GM18499 (cell line): ENCODE measurements around the gene CFAP20.
"Not testable (repeated sequence)": the region's sequence is repeated elsewhere in the genome, so short reads cannot be mapped to it uniquely, and the experiment has no call there.

Experiments
- ATAC-seq: cut with Tn5 transposase; IDR thresholded peaks from one replicate; pipeline ENCODE4 v1.9.1; 2021; ENCODE audit warnings: moderate number of reproducible peaks; ENCODE audit not compliant: insufficient read depth, unreplicated experiment

Gene CFAP20

DNA sequence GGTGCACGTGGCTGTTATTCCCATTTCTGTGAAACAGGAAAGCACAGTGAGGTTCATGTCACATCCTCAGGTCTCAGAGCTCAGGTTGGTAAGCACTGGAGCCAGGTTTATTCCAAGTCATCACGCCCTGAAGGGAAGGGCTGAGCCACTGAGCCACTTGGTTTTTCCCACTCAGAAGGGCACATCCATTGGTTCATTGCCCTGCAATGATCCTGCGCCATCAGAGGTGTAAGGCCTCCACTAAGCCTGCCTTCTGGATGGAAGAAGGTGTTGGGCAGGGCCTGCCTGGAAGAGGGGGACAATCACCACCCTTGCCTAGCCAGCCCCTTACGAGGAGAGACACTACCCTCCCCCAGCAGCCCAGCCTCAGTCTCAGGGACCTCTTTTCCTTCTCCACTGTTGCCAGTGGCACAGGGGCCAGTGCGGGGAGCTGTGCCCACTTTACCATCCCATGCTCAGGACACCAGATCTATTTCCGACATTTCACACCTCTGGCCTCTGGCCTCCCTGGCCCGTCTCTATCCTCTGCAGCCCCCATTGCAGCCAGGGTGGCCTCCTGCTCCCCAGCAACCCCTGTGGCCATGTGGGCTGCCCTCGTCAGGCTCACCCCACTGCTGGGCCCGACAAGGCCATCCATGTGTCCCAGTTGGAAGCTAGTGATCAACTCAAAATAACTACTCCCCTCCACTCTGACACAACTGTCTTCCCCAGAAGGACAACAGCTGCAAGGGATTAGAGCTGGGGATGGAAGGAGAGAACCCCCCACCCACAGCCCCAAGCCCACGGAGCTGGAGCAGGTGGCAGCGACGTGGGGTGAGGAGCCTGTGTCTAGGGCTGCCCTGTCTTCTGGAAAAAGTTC, 29.9 kb downstream of the CFAP20 start:
- no peak for ATAC-seq

DNA sequence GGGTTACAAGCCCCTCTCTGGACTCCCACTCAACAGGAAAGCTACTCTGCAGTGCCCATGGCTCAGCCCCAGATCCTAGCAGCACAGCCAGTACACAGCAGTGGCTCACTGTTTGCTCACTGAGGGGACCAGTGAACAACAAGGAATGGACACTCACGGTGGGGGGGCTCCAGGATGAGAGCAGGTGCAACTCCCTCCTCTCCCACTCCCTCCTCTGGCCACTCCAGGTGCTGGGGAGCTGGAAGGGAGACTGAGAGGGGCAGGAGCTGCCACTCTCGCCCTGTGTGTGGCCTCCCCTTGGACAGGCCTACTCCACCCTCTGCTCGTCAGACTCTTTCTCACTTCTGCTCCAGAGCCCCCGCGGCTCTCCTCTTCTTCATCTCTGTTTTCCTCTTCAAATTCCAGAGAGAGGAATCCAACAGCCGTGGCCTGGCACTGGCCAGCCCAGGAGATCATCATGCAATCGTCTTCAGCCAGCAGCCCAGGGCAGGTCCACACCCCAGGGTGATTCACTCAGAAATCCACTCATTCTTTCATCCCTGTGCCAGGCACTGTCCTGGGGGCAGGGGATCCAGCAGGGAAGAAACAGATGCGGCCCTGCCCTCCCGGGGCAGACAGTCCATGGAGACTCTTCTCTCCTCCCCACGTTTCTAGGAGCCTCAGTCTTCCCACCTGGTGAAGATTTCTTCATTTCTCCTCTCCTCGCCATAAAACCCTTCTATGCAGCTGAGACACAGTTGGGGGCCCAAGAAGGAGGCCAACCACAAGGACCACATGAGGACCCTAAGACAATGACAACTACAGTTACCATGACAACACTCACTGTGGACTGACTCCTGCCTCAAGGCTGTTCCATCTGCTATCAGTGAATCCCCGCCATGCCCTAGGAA, 30.7 kb downstream of the CFAP20 start:
- ATAC-seq: no peak

DNA sequence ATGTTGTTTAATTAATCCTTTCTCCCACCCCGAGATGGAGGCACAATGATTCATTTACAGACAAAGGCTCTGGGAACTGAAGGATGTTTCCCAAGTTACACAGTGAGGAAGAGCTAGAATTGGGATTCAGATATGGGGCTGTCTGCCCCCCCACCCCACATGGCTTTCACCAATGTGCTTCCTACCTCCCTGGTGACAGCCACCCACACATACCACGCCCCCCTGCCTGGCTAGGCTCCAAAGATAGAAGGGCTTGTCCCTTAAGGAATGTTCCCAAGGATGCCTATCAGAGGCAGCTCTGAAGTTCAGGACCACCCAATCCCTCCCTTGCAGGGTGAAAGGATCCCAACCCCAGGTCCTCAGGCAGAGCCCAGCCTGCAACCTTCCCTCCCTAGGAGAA, 32.9 kb downstream of the CFAP20 start:
- ATAC-seq: no peak

DNA sequence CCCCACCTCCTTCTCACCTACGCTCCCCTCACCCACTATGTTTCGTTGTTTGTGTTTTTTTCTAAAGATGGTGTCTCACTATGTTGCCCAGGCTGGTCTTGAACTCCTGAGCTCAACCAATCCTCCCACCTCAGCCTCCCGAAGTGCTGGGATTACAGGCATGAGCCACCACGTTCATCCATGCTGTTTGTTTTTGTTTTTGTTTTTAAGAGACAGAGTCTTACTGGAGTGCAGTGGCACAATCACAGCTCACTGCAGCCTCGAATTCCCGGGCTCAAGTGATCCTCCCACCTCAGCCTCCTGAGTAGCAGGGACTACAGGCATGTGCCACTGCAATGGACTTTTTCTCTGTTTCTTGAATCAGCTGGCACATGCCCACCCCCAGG, 33.6 kb downstream of the CFAP20 start:
- ATAC-seq: not testable (repeated sequence)

DNA sequence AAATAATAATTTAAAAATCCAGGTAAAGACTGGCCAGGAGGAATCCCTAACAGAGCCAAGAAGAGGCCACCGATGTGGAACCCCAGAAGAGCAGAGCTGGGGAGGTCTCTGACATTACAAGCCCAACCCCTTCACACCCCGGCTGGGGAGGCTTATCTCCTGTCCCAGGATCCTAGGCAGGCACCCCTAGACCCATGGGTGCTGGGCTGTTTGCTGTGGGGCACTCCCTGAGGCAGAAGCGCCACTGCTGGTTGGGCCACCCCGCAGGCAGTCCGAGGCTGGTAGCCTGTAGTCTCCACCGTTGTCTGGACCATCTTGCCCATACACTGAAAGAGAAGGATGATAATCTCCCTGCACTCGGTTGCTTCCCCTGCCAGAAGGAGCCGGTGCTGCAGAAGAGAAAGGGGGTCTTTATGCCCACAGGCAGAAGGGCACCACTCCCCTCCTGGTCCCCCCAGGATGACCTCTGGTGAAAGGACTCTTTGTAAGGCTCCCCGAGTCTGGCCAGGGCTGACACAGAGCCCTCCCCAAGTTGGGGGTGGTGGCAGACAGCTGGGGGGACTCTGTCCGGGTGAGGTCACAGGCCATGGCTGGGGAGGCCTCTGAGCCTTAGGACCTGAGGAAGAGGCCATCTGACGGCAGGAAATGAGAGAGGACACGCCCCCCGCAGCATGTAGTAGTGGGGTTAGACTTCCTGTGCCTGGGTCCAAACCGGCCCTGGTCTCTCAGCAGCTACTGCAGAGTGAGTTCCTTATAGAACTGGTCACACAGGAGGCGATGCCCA, 34.2 kb downstream of the CFAP20 start:
- ATAC-seq: no peak

DNA sequence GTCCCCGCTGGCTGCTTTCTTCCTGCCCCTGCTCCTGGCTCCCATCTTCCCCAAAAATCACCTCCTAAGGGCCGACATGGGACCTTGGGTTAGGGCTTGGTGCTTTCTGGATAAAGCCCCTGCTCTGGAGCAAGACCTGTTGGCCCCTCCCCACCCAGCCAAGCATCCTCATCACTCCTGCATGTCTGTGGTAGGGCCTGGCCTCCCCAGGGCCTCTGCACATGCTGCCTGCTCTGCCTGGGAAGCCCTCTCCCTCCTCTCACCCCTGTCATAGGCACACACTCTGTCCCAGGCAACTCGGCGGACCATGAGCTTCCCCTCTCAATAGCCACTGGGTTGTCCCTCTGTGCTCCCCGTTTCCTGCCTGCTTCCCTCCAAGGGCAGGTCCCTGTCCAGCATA, 35.2 kb downstream of the CFAP20 start:
- no peak for ATAC-seq

DNA sequence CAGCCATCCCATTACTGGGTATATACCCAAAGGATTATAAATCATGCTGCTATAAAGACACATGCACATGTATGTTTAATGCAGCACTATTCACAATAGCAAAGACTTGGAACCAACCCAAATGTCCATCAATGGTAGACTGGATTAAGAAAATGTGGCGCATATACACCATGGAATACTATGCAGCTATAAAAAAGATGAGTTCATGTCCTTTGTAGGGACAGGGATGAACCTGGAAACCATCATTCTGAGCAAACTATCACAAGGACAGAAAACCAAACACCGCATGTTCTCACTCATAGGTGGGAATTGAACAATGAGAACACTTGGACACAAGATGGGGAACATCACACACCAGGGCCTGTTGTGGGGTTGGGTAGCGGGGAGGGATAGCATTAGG, 38.8 kb downstream of the CFAP20 start:
- ATAC-seq: not testable (repeated sequence)

DNA sequence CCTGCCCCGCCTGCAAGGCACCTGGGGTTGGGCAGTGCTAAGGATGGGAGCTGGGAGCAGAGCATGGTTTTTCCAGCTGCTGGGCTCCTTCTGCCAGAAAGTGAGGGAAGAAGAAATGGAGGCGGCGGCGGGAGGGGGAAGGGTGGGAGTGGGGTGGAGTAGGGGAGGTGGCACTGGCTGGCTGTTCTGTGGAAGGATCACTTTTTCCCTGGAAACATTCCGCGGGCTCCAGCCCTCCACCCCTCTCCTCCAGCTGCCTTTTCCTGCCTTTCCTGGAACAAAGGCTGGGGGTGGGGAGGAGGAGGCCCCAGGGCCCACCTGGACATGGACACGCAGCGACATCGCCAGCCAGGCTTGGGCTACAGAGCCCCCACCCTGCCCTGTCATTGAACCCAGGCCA, 41.1 kb downstream of the CFAP20 start:
- ATAC-seq: no peak

DNA sequence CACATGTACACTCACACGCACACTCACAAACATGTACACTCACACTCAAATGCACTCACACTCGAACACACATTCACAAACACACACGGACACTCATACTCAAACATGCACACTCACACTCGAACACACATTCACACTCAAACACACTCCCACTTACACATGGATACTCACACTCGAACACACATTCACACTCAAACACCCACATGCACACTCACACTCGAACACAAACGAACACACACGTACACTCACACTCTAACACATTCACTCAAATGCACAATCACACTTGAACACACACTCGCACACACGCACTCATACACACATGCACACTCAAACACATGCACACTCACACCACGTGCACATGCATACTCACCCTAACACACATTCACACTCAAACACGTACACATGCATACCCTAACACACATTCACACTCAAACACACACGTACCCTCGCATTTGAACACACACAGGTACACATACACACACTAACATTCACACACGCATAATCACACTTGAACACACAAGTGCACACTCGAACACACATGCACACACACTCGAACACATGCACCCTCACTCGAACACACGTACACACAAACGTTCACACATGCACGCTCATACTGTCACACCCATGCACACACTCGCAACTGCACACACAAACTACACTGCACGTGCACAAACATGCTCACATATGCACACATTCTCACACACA, 41.8 kb downstream of the CFAP20 start:
- ATAC-seq: no peak

DNA sequence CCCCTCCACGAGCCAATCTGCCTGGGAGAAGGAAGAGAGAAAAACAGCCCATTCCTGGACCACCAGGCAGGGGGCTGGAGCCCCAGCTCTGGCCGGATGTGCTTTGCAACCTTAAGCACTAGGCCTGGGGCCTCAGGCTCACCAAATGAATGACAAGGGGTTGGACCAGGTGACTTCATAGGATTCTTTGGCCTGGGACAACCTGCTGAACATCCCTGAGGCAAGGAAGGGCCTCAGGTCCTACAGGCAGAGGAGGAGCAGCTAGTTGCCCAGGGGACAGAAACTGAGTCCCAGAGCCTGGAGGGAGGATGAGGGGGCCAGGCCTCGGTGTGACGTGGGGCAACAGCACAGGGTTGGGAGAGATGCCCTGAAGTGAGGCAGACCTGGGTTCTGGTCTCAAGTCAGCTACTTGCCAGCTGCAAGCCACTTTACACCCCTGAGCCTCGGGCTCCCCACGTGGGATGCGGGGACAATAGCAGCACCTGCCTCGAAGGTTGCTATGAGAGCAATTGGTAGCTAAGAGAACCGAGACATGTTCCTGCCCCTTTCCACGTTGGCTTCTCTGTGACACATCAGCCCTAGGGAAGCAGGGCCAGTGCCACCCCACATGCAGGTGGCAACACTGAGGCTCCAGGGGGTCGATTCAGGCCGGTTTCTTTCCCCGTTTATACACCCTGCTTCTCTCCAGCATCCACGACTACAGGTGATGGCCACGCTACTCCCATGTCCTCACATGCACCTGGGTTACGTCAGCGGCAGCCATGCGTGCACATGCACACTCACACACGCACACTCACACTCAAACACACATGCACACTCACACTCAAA, 42.6 kb downstream of the CFAP20 start:
- no peak for ATAC-seq

DNA sequence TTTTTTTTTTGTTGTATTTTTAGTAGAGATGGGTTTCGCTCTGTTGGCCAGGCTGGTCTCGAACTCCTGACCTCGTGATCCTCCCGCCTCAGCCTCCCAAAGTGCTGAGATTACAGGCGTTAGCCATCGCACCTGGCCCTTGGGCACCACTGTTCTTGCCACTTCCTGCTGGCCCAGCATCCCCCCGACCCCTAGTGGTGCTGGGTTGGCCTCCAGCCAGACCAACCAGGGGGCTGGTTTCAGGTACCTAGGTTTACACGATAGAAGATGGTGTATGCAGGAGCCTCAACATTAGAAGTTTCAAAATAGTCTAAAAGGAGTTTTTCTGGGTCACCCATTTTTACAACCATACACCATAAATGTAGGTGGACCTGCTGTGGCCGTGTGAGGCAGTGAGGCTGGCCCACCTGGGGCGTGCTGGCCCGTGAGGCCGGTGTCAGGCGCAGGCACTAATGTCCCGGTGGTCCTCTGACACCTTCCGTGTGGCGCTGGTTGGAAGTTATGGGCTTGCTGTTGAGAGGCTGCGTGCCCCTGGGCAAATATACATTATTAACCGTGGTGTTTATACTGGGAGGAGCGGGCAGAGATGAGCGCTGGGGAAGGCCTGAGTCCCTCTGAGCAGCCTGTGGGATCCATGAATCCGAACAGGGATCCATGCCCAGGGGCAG, 43.5 kb downstream of the CFAP20 start:
- ATAC-seq: no peak

DNA sequence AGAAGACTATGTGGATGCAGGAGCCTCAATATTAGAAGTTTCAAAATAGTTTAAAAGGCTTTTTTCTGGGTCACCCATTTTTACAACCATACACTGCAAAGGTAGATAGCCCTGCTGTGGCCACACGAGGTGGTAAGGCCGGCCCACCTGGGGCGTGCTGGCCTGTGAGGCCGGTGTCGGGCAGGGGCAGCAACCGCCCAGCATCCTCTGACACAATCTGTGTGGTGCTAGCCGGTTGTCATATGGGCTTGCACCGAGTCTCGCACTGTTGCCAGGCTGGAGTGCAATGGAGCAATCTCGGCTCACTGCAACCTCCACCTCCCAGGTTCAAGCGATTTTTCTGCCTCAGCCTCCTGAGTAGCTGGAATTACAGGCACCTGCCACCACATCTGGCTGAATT, 44.0 kb downstream of the CFAP20 start:
- no peak for ATAC-seq

DNA sequence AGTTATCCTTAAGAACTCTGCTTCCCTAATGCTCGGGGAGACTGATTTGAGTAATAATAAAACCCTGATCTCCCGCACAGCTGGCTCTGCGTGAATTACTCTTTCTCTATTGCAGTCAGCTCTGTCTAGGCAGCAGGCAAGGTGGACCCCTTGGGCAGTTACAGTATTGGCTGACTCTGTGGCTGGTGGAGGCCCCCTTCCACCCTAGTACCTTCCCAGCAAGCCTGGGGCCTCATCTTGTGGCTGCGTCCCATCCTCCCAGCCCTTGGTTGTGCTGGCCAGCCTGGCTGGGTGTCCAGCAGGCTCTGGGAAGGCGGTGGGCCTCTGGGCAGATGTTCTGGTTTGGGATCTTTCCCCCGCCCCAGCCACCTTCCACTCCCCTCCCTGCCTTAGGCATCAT, 44.5 kb downstream of the CFAP20 start:
- ATAC-seq: no peak

DNA sequence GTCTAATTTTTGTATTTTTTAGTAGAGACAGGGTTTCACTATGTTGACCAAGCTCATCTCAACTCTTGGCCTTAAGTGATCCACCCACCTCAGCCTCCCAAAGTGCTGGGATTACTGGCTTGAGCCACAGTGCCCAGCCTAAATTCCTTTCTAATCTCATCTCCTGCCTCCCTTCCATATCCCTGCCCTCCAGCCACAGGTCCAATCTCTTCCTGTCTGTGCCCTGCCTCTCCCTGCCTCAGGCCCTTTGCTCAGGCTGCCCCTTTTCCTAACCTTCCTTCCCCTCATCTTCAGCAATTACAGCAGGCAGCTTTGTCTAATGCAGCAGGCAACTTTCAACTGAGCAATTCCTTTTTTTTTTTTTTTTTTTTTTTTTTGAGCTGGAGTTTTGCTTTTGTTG, 46.8 kb downstream of the CFAP20 start:
- no peak for ATAC-seq

DNA sequence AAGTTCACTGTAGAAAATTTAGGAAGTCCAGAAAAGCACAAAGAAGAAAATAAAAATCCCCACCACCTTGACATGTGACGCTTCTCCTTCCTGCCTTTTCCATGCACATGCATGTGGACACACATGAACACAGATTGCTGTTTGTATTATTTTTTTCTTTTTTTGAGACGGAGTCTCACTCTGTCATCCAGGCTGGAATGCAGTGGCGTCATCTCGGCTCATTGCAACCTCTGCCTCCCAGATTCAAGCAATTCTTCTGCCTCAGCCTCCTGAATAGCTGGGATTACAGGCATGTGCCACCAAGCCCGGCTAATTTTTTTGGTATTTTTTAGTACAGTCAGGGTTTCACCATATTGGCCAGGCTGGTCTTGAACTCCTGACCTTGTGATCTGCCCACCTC, 48.5 kb downstream of the CFAP20 start:
- not testable (repeated sequence) for ATAC-seq

DNA sequence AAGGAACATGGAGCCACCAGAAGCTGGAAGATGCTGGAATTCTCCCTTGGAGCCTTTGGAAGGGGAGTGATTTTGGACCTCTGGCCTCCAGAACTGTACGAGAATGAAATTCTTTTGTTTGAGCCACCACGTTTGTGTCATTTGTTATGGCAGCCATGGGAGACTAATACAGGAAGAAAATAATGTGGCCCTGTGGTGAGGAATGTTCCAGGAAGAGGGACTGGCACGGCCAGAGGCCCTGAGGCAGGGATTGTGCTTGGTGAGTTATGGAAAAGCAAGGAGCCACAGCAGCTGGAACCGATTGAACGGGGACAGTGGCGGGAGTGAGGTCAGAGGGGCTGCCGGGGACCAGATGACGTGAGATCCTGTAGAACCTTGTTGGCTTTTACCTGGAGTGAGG, 51.4 kb downstream of the CFAP20 start:
- ATAC-seq: no peak

DNA sequence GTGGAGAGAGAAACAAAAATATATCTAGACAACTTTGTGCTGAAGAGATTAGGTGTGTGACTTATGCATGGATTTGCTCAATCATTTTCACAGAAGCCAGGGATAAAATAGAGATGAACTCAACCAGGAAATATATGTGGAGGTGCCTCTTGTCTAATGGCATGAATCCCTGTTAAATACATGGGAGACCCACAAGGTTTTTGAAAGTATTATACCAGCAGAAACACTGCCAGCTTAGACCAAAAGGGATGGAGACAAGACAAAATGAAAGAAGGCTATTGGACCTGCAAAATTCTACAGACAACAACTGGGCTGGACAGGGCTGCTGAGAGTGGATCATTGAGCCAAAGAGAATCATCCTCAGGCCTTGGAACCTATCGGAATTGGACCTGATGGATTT, 52.7 kb downstream of the CFAP20 start:
- ATAC-seq: no peak

DNA sequence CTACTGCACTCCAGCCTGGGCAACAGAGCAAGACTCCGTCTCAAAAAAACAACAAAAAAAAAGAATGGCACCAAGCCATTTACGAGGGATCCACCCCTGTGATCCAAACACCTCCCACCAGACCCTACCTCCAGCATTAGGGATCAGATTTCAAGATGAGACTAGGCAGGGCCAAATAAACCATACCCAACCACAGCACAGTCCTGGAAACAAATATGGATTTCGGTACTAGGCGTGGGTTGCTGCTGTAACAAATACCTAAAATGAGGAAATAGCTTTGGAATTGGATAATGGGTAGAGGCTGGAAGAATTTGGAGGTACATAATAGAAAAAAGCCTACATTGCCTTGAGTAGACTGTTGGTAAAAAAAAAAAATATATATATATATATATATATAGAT, 54.5 kb downstream of the CFAP20 start:
- ATAC-seq: no peak

DNA sequence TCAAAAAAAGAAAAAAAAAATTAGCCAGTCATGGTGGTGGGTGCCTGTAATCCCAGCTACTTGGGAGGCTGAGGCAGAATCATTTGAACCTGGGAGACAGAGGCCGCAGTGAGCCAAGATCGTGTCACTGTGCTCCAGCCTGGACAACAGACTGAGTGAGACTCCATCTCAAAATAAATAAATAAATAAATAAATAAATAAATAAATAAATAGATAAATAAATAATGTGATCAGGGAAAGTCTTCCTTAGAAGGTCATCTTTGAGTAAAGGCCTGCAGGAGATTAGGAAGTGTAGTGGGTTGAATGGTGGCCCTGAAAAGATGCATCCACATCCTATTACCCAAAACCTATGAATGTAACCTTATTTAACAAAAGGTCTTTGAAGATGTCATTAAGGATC, 56.1 kb downstream of the CFAP20 start:
- ATAC-seq: not testable (repeated sequence)
